Activated CD8-positive, alpha-beta T cell treated with anti-CD3 and anti-CD28 coated beads, Interleukin-2, amount 10 ng/mL, durations not matched to agents 7 days and 5 days (primary cell): ENCODE data around the gene TSPYL4. TPM values are rescaled to one million over a fixed set of nuclear protein-coding genes. Genes with fewer than 3 reads are reported as not detected.

Experiments
- ATAC-seq: fragments of 150-1000 bp; cut with Tn5 transposase; one replicate; pipeline ENCODE4 v1.10.0; 2021; ENCODE audit warnings: moderate library complexity
- CTCF ChIA-PET: fragments of 350-600 bp; sonication (Branson Sonifier 250); formaldehyde crosslinking; loops from one replicate; lab custom pipeline; 2021; ENCODE audit warnings: antibody characterized with exemption; lab: Charles Lee
- POLR2A ChIA-PET: fragments of 350-600 bp; sonication (Branson Sonifier 250); formaldehyde crosslinking; loops from one replicate; lab custom pipeline; 2021; ENCODE audit warnings: antibody characterized with exemption; lab: Charles Lee
- DNase-seq: peaks from one replicate; pipeline ENCODE4 v3.0.0-alpha.2; 2020
- H3K27ac Mint-ChIP-seq: one replicate; pipeline ENCODE4 v1.8.0; 2021; ENCODE audit warnings: mild to moderate bottlenecking, mixed read lengths
- H3K27me3 Mint-ChIP-seq: one replicate; pipeline ENCODE4 v1.8.0; 2021; ENCODE audit warnings: low read depth, mixed read lengths
- H3K36me3 Mint-ChIP-seq: one replicate; pipeline ENCODE4 v1.8.0; 2021; ENCODE audit warnings: low read depth, mixed read lengths
- H3K4me1 Mint-ChIP-seq: one replicate; pipeline ENCODE4 v1.8.0; 2021; ENCODE audit warnings: low read depth, mixed read lengths
- H3K4me3 Mint-ChIP-seq: one replicate; pipeline ENCODE4 v1.8.0; 2021; ENCODE audit warnings: mild to moderate bottlenecking, mixed read lengths
- H3K9me3 Mint-ChIP-seq: one replicate; pipeline ENCODE4 v1.8.0; 2022; ENCODE audit warnings: mixed read lengths; ENCODE audit not compliant: insufficient read depth
- total RNA-seq, 2 experiments: library from RNA; stranded (reverse); gene quantifications; one replicate each; pipeline ENCODE4 v1.2.3, GENCODE V29; 2021

TSPYL4 gene
- total RNA-seq = 10 to 100 TPM; 19.3 to 19.8 TPM

DNA sequence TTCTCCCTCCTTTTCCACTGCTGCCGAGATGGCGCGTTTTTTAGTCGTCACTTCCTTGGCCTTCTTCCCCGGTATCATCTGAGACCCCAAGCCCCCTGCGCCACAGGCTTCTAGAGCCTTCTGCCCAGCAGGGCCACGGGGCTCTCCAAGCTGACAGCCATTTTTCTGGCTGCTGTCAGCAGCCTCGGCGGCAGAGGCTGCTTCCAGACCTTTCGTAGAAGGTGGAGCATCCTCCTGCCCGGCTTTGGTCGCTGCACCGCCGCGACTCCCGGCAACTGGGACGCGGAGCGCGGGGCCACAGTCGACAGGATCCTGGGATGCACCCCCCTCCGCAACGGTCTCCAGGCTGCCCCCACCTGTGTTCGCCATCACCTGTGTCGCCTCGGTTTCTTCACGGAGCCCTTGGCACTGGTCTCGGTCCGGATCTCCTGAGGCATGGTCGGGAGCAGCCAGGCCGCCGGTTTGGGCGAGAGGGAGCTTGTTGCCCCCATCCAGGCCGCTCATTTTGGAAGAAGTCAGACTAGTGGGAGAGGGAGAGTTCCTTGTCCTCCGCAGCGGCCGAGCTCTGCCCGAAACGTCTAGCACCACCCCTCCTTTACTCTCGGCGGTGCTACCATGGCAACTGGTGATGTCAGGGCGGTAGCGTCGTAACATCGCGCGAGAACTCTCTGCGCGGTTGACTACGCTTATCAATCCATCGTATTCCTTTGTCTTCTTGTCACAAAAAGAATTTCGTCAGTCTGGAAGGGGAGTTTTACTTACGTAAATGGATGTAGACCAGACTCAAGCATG lies at the start of gene TSPYL4:
Gene TSPYL4, minus strand, starts transcription at position 571 of the 792 bp plus-strand sequence. Its CDS starts 67 bp downstream, at position 504.
- DNase-seq (peak; percentile 94), ATAC-seq (peak; percentile 93)
- ChIA-PET POLR2A (interaction anchor here (0.9 to 4.7 kb wide), 7 partner anchors 8 to 317 kb away, joined by 3 to 51 read pairs (median 4); partner anchors contain the start of genes NT5DC1, RWDD1 and TSPYL1), CTCF (interaction anchor here (1.3 to 1.6 kb wide), 4 partner anchors 10 to 26 kb away, joined by 3 to 6 read pairs (median 3); partner anchors contain the start of gene TSPYL1)
- Mint-ChIP-seq H3K9me3 (no peaks in the 10 kb centered on the region), H3K4me3 (no peak within 1 kb of the TSS), H3K4me1 (peaks cover 31% of the 10 kb centered on the region), H3K27ac (no peak within 1 kb of the TSS), H3K36me3 (peaks cover 17% of the 10 kb centered on the region), H3K27me3 (no peaks in the 10 kb centered on the region)

DNA sequence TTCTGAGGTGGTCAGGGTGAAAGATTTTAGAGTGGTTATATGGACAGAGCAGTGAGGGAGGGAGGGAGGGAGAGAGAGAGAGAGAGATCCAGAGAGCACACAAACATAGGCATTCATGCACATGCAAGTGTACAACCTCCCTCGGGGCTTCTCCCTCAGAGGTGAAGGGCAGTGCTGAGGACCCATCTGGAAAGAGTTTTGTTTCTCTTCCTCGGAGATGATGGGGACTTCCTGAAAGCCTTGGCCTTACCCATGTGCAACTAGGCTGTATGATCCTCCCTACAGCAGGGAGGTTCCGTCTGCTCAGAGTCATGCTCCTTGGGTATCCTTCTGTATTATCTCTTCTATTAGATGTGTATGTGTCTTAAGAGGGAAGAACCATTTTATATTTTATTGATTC lies 47.2 kb upstream of the TSPYL4 start:
- ChIA-PET CTCF (no interaction called here), POLR2A (no interaction called here)
- Mint-ChIP-seq H3K27me3 (peaks cover 2% of the 10 kb centered on the region), H3K9me3 (peaks cover 5% of the 10 kb centered on the region), H3K27ac (no peak overlapping the region), H3K36me3 (no peaks in the 10 kb centered on the region), H3K4me1 (no peaks in the 10 kb centered on the region), H3K4me3 (no peak overlapping the region)
- no peak for ATAC-seq
- no peak for DNase-seq

GRCh38 chr6:116300566-116300965 lies 46.7 kb upstream of the TSPYL4 start:
- Mint-ChIP-seq H3K4me1 (no peaks in the 10 kb centered on the region), H3K9me3 (peaks cover 5% of the 10 kb centered on the region), H3K27ac (no peak overlapping the region), H3K36me3 (no peaks in the 10 kb centered on the region), H3K27me3 (peaks cover 2% of the 10 kb centered on the region), H3K4me3 (no peak overlapping the region)
- ChIA-PET CTCF (no interaction called here), POLR2A (no interaction called here)
- ATAC-seq = no peak
- DNase-seq = no peak

DNA sequence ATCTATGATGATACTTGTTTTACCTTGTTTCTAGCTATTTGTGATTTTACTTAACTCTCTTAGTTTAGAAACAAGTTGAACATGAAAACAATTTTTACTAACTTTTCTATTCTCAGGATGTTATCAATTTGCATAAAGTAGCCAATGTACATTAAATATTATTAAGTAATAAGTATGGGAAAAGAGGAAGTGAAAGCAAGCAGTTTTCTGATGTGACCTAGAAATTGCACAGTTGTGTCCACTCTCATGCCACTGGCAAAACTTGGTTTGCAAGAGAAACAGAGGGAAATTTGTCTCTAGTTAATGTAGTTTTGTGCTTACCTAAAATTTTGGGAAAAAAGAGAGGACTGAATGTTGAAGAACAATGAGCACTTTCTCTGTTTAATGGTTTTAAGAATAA lies 45.1 kb upstream of the TSPYL4 start:
- Mint-ChIP-seq H3K4me1 (no peaks in the 10 kb centered on the region), H3K36me3 (no peaks in the 10 kb centered on the region), H3K27me3 (peaks cover 4% of the 10 kb centered on the region), H3K9me3 (peaks cover 5% of the 10 kb centered on the region), H3K4me3 (no peak overlapping the region), H3K27ac (no peak overlapping the region)
- no peak for ATAC-seq
- POLR2A ChIA-PET = no interaction called here
- CTCF ChIA-PET = interaction anchor here (1.9 kb wide), 1 partner anchor 11 kb away, joined by 5 read pairs; no protein-coding TSS in a partner anchor
- no peak for DNase-seq

- no peaks in the 10 kb centered on the region for H3K36me3 Mint-ChIP-seq
- peaks cover 5% of the 10 kb centered on the region for H3K9me3 Mint-ChIP-seq
- H3K4me3 Mint-ChIP-seq = no peak overlapping the region
- ChIA-PET POLR2A (no interaction called here), CTCF (interaction anchor here (0.9 to 1.9 kb wide), 2 partner anchors 10 to 198 kb away, joined by 3 to 5 read pairs; no protein-coding TSS in a partner anchor)
- H3K27me3 Mint-ChIP-seq = peaks cover 4% of the 10 kb centered on the region
- ATAC-seq (no peak), DNase-seq (no peak)
- H3K4me1 Mint-ChIP-seq = no peaks in the 10 kb centered on the region
- H3K27ac Mint-ChIP-seq = no peak overlapping the region
These were observed 44.4 kb upstream of the TSPYL4 start for GRCh38 chr6:116298273-116298672.

DNA sequence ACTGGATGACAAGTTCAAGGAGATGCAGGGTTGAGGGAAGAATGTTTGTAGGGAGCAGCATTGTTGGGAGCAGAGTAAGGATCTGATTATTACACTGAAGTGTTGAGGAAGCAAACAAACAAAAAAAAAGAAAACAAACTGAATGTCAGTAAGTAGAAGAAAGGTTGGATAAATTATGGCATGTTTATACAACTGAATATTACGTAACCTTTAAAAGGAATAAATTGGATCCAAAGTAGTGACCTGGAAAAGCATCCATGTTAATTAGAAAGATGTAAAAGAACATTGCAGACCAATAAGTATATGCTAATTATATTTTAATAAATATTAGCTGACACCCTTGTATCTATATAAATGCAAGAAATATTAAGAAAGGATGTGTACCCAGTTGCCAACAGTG lies 38.7 kb upstream of the TSPYL4 start:
- ChIA-PET POLR2A (interaction anchor here (1.9 kb wide), 1 partner anchor 12 kb away, joined by 4 read pairs; the partner anchor contains the start of gene TSPYL1), CTCF (interaction anchor here (1.2 kb wide), 1 partner anchor 243 kb away, joined by 3 read pairs; no protein-coding TSS in a partner anchor)
- H3K36me3 Mint-ChIP-seq = no peaks in the 10 kb centered on the region
- H3K27ac Mint-ChIP-seq = no peak overlapping the region
- H3K9me3 Mint-ChIP-seq = no peaks in the 10 kb centered on the region
- no peaks in the 10 kb centered on the region for H3K4me1 Mint-ChIP-seq
- no peak overlapping the region for H3K4me3 Mint-ChIP-seq
- ATAC-seq (no peak), DNase-seq (no peak)
- H3K27me3 Mint-ChIP-seq = peaks cover 2% of the 10 kb centered on the region

GRCh38 chr6:116291701-116292396 lies 38.0 kb upstream of the TSPYL4 start:
- Mint-ChIP-seq H3K36me3 (no peaks in the 10 kb centered on the region), H3K27me3 (peaks cover 2% of the 10 kb centered on the region), H3K4me1 (no peaks in the 10 kb centered on the region), H3K4me3 (no peak overlapping the region), H3K9me3 (no peaks in the 10 kb centered on the region), H3K27ac (no peak overlapping the region)
- POLR2A ChIA-PET = no interaction called here
- DNase-seq (no peak), ATAC-seq (no peak)
- CTCF ChIA-PET = interaction anchor here (1.2 to 1.4 kb wide), 2 partner anchors 243 to 271 kb away, joined by 3 read pairs; no protein-coding TSS in a partner anchor

- ChIA-PET POLR2A (no interaction called here), CTCF (interaction anchor here (1.4 to 3.5 kb wide), 2 partner anchors 243 to 272 kb away, joined by 3 to 39 read pairs; no protein-coding TSS in a partner anchor)
- H3K9me3 Mint-ChIP-seq = no peaks in the 10 kb centered on the region
- ATAC-seq (no peak), DNase-seq (no peak)
- no peaks in the 10 kb centered on the region for H3K4me1 Mint-ChIP-seq
- no peaks in the 10 kb centered on the region for H3K36me3 Mint-ChIP-seq
- no peak overlapping the region for H3K4me3 Mint-ChIP-seq
- no peak overlapping the region for H3K27ac Mint-ChIP-seq
- H3K27me3 Mint-ChIP-seq = peaks cover 2% of the 10 kb centered on the region
These were observed 36.9 kb upstream of the TSPYL4 start for GRCh38 chr6:116290799-116291198.

GRCh38 chr6:116289876-116290275 lies 36.0 kb upstream of the TSPYL4 start:
- H3K27ac Mint-ChIP-seq = no peak overlapping the region
- DNase-seq = no peak
- ATAC-seq = no peak
- H3K4me3 Mint-ChIP-seq = no peak overlapping the region
- H3K4me1 Mint-ChIP-seq = no peaks in the 10 kb centered on the region
- ChIA-PET POLR2A (no interaction called here), CTCF (interaction anchor here (1.1 to 3.5 kb wide), 3 partner anchors 155 to 271 kb away, joined by 3 to 39 read pairs (median 4); no protein-coding TSS in a partner anchor)
- H3K9me3 Mint-ChIP-seq = no peaks in the 10 kb centered on the region
- no peaks in the 10 kb centered on the region for H3K27me3 Mint-ChIP-seq
- H3K36me3 Mint-ChIP-seq = no peaks in the 10 kb centered on the region

DNA sequence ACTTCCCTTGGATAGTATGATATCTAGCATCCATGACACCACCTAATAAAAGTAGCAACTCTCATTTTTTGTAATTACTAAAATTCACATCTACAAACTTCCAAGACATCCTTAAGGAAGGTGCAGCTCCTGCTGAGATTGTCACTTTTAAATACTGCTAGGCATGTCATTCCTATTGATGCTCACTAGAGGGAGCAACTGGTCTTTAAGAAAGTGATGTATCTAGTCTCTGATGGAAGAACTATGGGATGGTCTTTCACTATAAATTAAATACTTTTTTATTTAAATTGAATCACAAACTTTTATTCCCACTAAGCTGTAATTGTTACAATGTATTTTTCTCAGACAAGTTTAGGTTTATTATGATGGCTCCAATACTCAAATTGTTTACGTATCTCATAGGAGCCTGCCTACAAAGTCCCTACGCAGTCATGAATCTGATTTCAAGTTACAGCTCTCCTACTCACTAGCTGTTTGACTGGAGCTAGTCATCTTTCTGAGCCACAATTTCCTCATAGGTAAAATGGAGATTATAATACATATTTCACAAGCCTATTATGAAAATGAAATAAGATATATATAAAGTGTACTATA lies 33.9 kb upstream of the TSPYL4 start:
- ChIA-PET CTCF (interaction anchor here (0.6 to 3.5 kb wide), 42 partner anchors 8 to 361 kb away, joined by 3 to 39 read pairs (median 4); partner anchors contain the start of genes CALHM4, CALHM5, CALHM6 and RWDD1), POLR2A (no interaction called here)
- no peak overlapping the region for H3K27ac Mint-ChIP-seq
- H3K4me3 Mint-ChIP-seq = no peak overlapping the region
- ATAC-seq (peak; percentile 36), DNase-seq (no peak)
- no peaks in the 10 kb centered on the region for H3K27me3 Mint-ChIP-seq
- no peaks in the 10 kb centered on the region for H3K9me3 Mint-ChIP-seq
- H3K36me3 Mint-ChIP-seq = no peaks in the 10 kb centered on the region
- H3K4me1 Mint-ChIP-seq = no peaks in the 10 kb centered on the region

- no peaks in the 10 kb centered on the region for H3K9me3 Mint-ChIP-seq
- no peak overlapping the region for H3K27ac Mint-ChIP-seq
- H3K4me3 Mint-ChIP-seq = no peak overlapping the region
- H3K36me3 Mint-ChIP-seq = no peaks in the 10 kb centered on the region
- ATAC-seq = no peak
- H3K27me3 Mint-ChIP-seq = no peaks in the 10 kb centered on the region
- ChIA-PET POLR2A (no interaction called here), CTCF (interaction anchor here (0.6 to 3.5 kb wide), 28 partner anchors 7 to 362 kb away, joined by 3 to 39 read pairs (median 4); partner anchors contain the start of genes CALHM4, RWDD1 and TSPYL1)
- DNase-seq = no peak
- no peaks in the 10 kb centered on the region for H3K4me1 Mint-ChIP-seq
These were observed 33.0 kb upstream of the TSPYL4 start for GRCh38 chr6:116286773-116287358.
